Nephron progenitor cell (in vitro differentiated cells): Measurements from ENCODE around the gene COPS8.

ENCODE experiments used
- DNase-seq: peaks from one replicate; pipeline ENCODE4 v3.0.0; 2021
- H3K27ac Mint-ChIP-seq: 2 replicates; pipeline ENCODE4 v1.8.0; 2021; ENCODE audit warnings: mild to moderate bottlenecking, moderate library complexity, mixed read lengths
- H3K27me3 Mint-ChIP-seq: 2 replicates; pipeline ENCODE4 v1.8.0; 2021; ENCODE audit warnings: mild to moderate bottlenecking, low read depth, mixed read lengths; ENCODE audit not compliant: poor library complexity
- H3K36me3 Mint-ChIP-seq: 2 replicates; pipeline ENCODE4 v1.8.0; 2021; ENCODE audit warnings: low read depth, mixed read lengths
- H3K4me1 Mint-ChIP-seq: 2 replicates; pipeline ENCODE4 v1.8.0; 2021; ENCODE audit warnings: mixed read lengths
- H3K4me3 Mint-ChIP-seq: 2 replicates; pipeline ENCODE4 v1.8.0; 2021; ENCODE audit warnings: mild to moderate bottlenecking, moderate library complexity, mixed read lengths
- H3K9me3 Mint-ChIP-seq: 2 replicates; pipeline ENCODE4 v1.8.0; 2021; ENCODE audit warnings: mild to moderate bottlenecking, moderate library complexity, mixed read lengths
- TF ChIP-seq, protein P1 (sequence below): fragments of 200-600 bp; sonication (generic); IDR thresholded peaks from 2 replicates; pipeline ENCODE4 v1.5.0; 2021; ENCODE audit warnings: antibody characterized with exemption

The COPS8 gene

GRCh38 chr2:237131749-237132533, 46.3 kb downstream of the COPS8 start:
- H3K27me3 Mint-ChIP-seq: peaks cover 3% of the 10 kb centered on the region
- H3K4me1 Mint-ChIP-seq: peaks cover 8% of the 10 kb centered on the region
- TF ChIP-seq, protein P1, sequence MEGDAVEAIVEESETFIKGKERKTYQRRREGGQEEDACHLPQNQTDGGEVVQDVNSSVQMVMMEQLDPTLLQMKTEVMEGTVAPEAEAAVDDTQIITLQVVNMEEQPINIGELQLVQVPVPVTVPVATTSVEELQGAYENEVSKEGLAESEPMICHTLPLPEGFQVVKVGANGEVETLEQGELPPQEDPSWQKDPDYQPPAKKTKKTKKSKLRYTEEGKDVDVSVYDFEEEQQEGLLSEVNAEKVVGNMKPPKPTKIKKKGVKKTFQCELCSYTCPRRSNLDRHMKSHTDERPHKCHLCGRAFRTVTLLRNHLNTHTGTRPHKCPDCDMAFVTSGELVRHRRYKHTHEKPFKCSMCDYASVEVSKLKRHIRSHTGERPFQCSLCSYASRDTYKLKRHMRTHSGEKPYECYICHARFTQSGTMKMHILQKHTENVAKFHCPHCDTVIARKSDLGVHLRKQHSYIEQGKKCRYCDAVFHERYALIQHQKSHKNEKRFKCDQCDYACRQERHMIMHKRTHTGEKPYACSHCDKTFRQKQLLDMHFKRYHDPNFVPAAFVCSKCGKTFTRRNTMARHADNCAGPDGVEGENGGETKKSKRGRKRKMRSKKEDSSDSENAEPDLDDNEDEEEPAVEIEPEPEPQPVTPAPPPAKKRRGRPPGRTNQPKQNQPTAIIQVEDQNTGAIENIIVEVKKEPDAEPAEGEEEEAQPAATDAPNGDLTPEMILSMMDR: no peak
- H3K27ac Mint-ChIP-seq: no peak overlapping the region
- H3K4me3 Mint-ChIP-seq: no peak overlapping the region
- no peaks in the 10 kb centered on the region for H3K9me3 Mint-ChIP-seq
- no peaks in the 10 kb centered on the region for H3K36me3 Mint-ChIP-seq
- DNase-seq: no peak

GRCh38 chr2:237132799-237133198, 47.1 kb downstream of the COPS8 start:
- DNase-seq: no peak
- H3K4me3 Mint-ChIP-seq: no peak overlapping the region
- TF ChIP-seq, protein P1: peak; percentile 10
- no peaks in the 10 kb centered on the region for H3K9me3 Mint-ChIP-seq
- peaks cover 6% of the 10 kb centered on the region for H3K4me1 Mint-ChIP-seq
- peaks cover 3% of the 10 kb centered on the region for H3K27me3 Mint-ChIP-seq
- H3K36me3 Mint-ChIP-seq: no peaks in the 10 kb centered on the region
- no peak overlapping the region for H3K27ac Mint-ChIP-seq

DNA sequence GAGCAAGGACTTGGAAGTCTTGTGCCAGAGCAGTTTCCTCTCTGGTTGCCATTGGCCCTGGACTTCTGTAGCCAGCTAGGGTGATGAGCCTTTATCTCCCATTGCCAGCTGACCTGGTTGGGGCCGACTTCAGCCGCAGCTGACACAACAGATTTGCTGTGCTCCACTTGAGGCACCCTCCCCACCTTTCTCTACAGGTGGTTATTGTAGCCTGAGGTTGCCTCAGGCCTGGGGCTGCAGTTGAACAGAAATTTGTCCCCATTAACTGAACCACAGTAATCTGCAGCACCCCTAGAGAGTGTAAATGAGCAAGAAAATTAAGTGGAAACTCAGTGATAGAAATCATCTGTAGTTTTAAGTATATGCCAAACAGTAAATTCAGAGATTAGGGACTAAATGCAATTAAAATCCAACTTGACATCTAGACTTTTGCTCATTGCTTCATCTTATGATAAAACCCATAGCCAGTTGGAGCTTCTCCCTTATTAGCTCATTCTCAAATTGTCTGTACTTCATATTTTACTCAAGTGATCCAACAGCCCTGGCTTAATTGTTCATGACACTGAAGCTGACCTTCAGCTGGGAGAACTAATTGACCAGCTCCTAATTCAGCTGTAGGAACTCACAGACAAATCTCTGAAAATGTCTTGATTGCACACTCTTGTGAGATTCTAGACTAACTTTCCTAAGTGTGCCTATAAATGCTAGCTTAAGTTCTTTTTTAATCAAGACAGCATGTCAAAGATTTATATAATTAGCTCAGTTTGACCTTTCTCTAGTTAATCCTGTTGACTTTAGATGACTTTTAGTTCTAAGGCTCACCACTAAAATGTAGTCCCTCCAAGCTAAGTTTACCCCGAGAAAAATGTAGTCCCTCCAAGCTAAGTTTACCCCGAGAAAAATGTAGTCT, 48.9 kb downstream of the COPS8 start:
- H3K27me3 Mint-ChIP-seq: peaks cover 3% of the 10 kb centered on the region
- TF ChIP-seq, protein P1: no peak
- H3K4me1 Mint-ChIP-seq: peaks cover 7% of the 10 kb centered on the region
- H3K9me3 Mint-ChIP-seq: no peaks in the 10 kb centered on the region
- no peak overlapping the region for H3K27ac Mint-ChIP-seq
- no peak overlapping the region for H3K4me3 Mint-ChIP-seq
- no peak for DNase-seq
- no peaks in the 10 kb centered on the region for H3K36me3 Mint-ChIP-seq

GRCh38 chr2:237136824-237137223, 51.1 kb downstream of the COPS8 start:
- DNase-seq: no peak
- peaks cover 7% of the 10 kb centered on the region for H3K4me1 Mint-ChIP-seq
- H3K27me3 Mint-ChIP-seq: peaks cover 3% of the 10 kb centered on the region
- H3K9me3 Mint-ChIP-seq: no peaks in the 10 kb centered on the region
- H3K36me3 Mint-ChIP-seq: no peaks in the 10 kb centered on the region
- TF ChIP-seq, protein P1: no peak
- H3K27ac Mint-ChIP-seq: no peak overlapping the region
- no peak overlapping the region for H3K4me3 Mint-ChIP-seq

DNA sequence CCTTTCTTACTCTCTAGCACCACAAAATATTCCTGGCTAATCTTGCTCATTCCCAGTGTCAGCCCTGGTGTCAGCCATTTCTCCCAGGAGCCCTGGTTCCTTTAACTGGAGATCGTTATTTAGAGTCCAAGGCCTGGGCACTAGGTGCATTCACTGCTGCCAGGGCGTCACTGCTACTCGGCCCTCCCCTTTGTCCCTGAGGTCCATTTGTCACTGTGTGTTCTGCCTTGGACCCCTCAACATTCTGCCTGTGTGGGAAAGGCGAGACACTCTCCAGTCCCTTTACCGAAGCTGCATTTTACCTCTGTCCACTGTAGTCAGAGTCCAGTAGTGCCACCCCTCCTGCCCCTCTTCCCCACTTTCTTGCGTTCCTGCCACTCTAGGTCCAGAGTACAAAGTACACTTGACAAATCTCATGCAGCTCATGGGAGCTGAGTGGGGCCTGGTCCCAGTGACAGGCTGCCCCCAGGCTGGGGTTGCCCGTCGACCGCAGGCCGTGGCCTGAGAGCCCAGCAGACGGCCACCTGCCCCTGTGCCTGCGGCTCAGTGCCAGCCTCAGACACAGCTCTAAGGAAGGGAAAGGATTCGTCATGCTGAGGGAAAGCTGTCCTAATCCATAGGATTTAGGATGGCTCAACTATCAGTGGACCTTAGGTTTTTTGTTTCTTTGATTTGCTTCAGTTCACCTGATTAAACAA, 52.1 kb downstream of the COPS8 start:
- TF ChIP-seq, protein P1: no peak
- no peak overlapping the region for H3K4me3 Mint-ChIP-seq
- H3K27ac Mint-ChIP-seq: peak overlapping the region; percentile 10
- peaks cover 7% of the 10 kb centered on the region for H3K4me1 Mint-ChIP-seq
- no peaks in the 10 kb centered on the region for H3K9me3 Mint-ChIP-seq
- DNase-seq: no peak
- no peaks in the 10 kb centered on the region for H3K36me3 Mint-ChIP-seq
- peaks cover 7% of the 10 kb centered on the region for H3K27me3 Mint-ChIP-seq
